H4 (cell line): Measurements from ENCODE around the gene ENO1. TPM values are rescaled to one million over a fixed set of nuclear protein-coding genes. Genes with fewer than 3 reads are reported as not detected.

Source experiments
- DNase-seq: peaks from one replicate; pipeline ENCODE4 v3.0.0-alpha.2; 2015; ENCODE audit warnings: low spot score
- total RNA-seq: library from RNA; depleted of rRNA; stranded (reverse); fragments of >200 nt; shearing (Covaris generic); gene quantifications from 2 replicates; pipeline ENCODE4 v1.2.3, GENCODE V29; 2014; rRNA removed

Gene ENO1
- total RNA-seq, 1 experiment from 2014 or later = 3,019 TPM

GRCh38 chr1:8813016-8813763 is 65.3 kb downstream of the ENO1 start:
- no peak for DNase-seq

- no peak for DNase-seq
Observed at GRCh38 chr1:8812081-8812480, 66.4 kb downstream of the ENO1 start.

Other genes starting within 250 kb of the ENO1 start
- gene RERE, start 61.0 kb downstream of the ENO1 start, total RNA-seq = 14.0 and 19.1 TPM in 2 replicates
- gene CA6, start 67.2 kb upstream of the ENO1 start, total RNA-seq = not detected in 2 replicates
- not detected in 2 replicates for gene SLC2A7, start 147.7 kb upstream of the ENO1 start, total RNA-seq
- 0.47 and 1.7 TPM in 2 replicates for gene SLC2A5, start 190.9 kb upstream of the ENO1 start, total RNA-seq